Activated naive CD8-positive, alpha-beta T cell (primary cell): Measurements from ENCODE around the gene FBXL7.

ENCODE experiments used
- H3K27ac Mint-ChIP-seq: one replicate; pipeline ENCODE4 v1.8.0; 2021; ENCODE audit warnings: mixed read lengths
- H3K27me3 Mint-ChIP-seq: one replicate; pipeline ENCODE4 v1.8.0; 2021; ENCODE audit warnings: mixed read lengths
- H3K36me3 Mint-ChIP-seq: one replicate; pipeline ENCODE4 v1.8.0; 2021; ENCODE audit warnings: mixed read lengths
- H3K4me1 Mint-ChIP-seq: one replicate; pipeline ENCODE4 v1.8.0; 2021; ENCODE audit warnings: low read depth, mixed read lengths
- H3K4me3 Mint-ChIP-seq: one replicate; pipeline ENCODE4 v1.8.0; 2021; ENCODE audit warnings: mild to moderate bottlenecking, mixed read lengths
- H3K9me3 Mint-ChIP-seq: one replicate; pipeline ENCODE4 v1.8.0; 2021; ENCODE audit warnings: low read depth, mixed read lengths

FBXL7 gene

GRCh38 chr5:15489571-15490235 lies 10.3 kb upstream of the FBXL7 start:
- Mint-ChIP-seq H3K4me3 (no peak overlapping the region), H3K27me3 (no peaks in the 10 kb centered on the region), H3K4me1 (no peaks in the 10 kb centered on the region), H3K27ac (no peak overlapping the region), H3K36me3 (no peaks in the 10 kb centered on the region), H3K9me3 (no peaks in the 10 kb centered on the region)

DNA sequence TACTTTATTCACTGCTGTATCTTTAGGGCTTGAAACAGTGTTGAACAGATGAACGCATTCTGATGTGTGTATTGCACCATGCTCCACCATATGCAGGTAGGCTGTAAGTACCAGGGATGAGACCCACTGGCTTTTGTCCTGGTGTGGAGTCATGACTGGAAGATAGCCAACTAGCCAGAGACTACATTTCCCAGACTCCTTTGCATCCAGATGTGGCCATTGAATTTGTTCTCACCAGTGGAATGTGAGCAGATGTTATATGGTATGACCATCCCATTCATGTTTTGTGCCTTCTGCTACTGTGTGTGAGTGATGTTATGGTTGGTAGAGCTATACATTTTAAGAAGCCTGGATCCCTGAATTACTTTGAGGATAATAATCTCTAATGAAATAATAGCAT lies 7.4 kb upstream of the FBXL7 start:
- Mint-ChIP-seq H3K9me3 (no peaks in the 10 kb centered on the region), H3K27ac (no peak overlapping the region), H3K36me3 (no peaks in the 10 kb centered on the region), H3K27me3 (no peaks in the 10 kb centered on the region), H3K4me3 (no peak overlapping the region), H3K4me1 (no peaks in the 10 kb centered on the region)

GRCh38 chr5:15493501-15493900 lies 6.5 kb upstream of the FBXL7 start:
- Mint-ChIP-seq H3K4me1 (no peaks in the 10 kb centered on the region), H3K27ac (no peak overlapping the region), H3K36me3 (no peaks in the 10 kb centered on the region), H3K9me3 (no peaks in the 10 kb centered on the region), H3K27me3 (peaks cover 2% of the 10 kb centered on the region), H3K4me3 (no peak overlapping the region)

DNA sequence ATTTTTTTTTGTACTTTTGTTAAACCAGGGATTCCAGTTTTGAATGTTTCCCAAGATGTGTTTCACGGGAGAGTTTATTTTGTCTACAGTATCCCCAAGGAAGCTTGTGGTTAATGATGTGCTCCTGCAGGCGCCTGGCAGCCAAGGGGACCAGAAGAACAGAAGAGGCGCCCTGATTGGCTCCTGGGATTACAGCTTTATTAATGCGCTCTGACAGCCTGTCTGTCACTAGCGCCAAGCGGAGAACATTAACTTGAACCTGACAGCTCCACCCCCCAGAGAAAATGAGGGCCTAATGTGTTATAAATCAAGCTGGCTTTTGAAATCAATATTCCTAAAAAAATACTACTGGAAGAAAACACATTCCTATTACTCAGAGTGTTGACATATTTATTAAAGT lies 5.0 kb upstream of the FBXL7 start:
- Mint-ChIP-seq H3K9me3 (no peaks in the 10 kb centered on the region), H3K36me3 (no peaks in the 10 kb centered on the region), H3K4me3 (no peak overlapping the region), H3K27me3 (peaks cover 8% of the 10 kb centered on the region), H3K27ac (no peak overlapping the region), H3K4me1 (no peaks in the 10 kb centered on the region)

- Mint-ChIP-seq H3K36me3 (no peaks in the 10 kb centered on the region), H3K4me3 (no peak overlapping the region)
Observed at GRCh38 chr5:15496886-15497285, 3.1 kb upstream of the FBXL7 start.

GRCh38 chr5:15500325-15501001 lies 483 bp downstream of the FBXL7 start:
- Mint-ChIP-seq H3K36me3 (no peaks in the 10 kb centered on the region), H3K27me3 (peaks cover 15% of the 10 kb centered on the region), H3K27ac (no peak overlapping the region), H3K4me3 (no peak overlapping the region), H3K9me3 (no peaks in the 10 kb centered on the region), H3K4me1 (no peaks in the 10 kb centered on the region)

More at GRCh38 chr5:15496886-15497285, 3.1 kb upstream of the FBXL7 start:
- Mint-ChIP-seq H3K27ac (no peak overlapping the region), H3K27me3 (peaks cover 12% of the 10 kb centered on the region), H3K4me1 (no peaks in the 10 kb centered on the region), H3K9me3 (no peaks in the 10 kb centered on the region)

GRCh38 chr5:15501091-15501791 lies 1.3 kb downstream of the FBXL7 start:
- Mint-ChIP-seq H3K9me3 (no peaks in the 10 kb centered on the region), H3K36me3 (no peaks in the 10 kb centered on the region), H3K27ac (no peak overlapping the region), H3K27me3 (peaks cover 15% of the 10 kb centered on the region), H3K4me3 (no peak overlapping the region), H3K4me1 (no peaks in the 10 kb centered on the region)

DNA sequence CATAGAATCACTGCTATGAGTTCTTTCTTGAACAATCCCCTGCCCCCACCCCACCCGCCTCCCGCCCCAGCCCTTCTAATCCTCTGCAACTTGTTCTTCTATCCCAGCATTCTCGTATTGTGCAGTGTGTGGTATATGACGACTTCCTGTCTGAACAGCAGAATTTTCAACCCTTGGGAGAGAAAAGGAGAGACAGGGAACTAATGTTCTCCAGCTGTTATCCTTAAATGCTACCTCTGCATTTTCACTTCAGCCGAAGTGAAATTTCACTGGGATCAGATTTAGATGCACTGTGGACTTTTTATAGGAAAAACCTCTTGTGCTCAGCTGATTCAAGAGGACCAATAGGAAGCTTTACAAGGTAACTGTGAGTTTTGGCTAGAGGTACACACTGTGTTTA lies 2.2 kb downstream of the FBXL7 start:
- Mint-ChIP-seq H3K4me3 (no peak overlapping the region), H3K36me3 (no peaks in the 10 kb centered on the region), H3K4me1 (no peaks in the 10 kb centered on the region), H3K27me3 (peaks cover 15% of the 10 kb centered on the region), H3K27ac (no peak overlapping the region), H3K9me3 (no peaks in the 10 kb centered on the region)

GRCh38 chr5:15506146-15506545 lies 6.2 kb downstream of the FBXL7 start:
- Mint-ChIP-seq H3K9me3 (no peaks in the 10 kb centered on the region), H3K27ac (no peak overlapping the region), H3K36me3 (no peaks in the 10 kb centered on the region), H3K27me3 (peaks cover 3% of the 10 kb centered on the region), H3K4me3 (no peak overlapping the region), H3K4me1 (no peaks in the 10 kb centered on the region)

DNA sequence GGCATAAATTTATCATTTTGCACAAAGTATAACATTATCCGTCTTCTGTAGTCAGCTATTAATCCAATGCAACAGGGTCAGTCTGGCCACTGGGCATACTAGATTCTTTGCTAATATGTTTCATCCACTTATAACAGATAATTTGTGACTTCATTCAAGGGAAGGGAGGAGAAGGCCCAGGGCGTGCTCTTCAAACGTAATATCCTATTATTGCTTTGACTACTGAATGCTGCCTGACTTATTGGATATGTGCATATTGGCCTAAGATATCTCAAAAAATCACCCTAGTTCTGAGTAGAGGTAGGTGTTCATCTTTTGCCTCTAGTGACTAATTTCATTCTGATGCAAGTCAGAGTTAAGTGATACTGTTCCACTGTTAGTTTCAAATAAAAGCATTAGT lies 6.9 kb downstream of the FBXL7 start:
- H3K36me3 Mint-ChIP-seq = no peaks in the 10 kb centered on the region
- no peak overlapping the region for H3K27ac Mint-ChIP-seq
- no peak overlapping the region for H3K4me3 Mint-ChIP-seq
- no peaks in the 10 kb centered on the region for H3K4me1 Mint-ChIP-seq
- no peaks in the 10 kb centered on the region for H3K9me3 Mint-ChIP-seq
- H3K27me3 Mint-ChIP-seq = peaks cover 3% of the 10 kb centered on the region

GRCh38 chr5:15510092-15510491 lies 10.1 kb downstream of the FBXL7 start:
- H3K27ac Mint-ChIP-seq = no peak overlapping the region
- H3K9me3 Mint-ChIP-seq = no peaks in the 10 kb centered on the region
- no peak overlapping the region for H3K4me3 Mint-ChIP-seq
- H3K4me1 Mint-ChIP-seq = no peaks in the 10 kb centered on the region
- H3K36me3 Mint-ChIP-seq = no peaks in the 10 kb centered on the region
- H3K27me3 Mint-ChIP-seq = no peaks in the 10 kb centered on the region

DNA sequence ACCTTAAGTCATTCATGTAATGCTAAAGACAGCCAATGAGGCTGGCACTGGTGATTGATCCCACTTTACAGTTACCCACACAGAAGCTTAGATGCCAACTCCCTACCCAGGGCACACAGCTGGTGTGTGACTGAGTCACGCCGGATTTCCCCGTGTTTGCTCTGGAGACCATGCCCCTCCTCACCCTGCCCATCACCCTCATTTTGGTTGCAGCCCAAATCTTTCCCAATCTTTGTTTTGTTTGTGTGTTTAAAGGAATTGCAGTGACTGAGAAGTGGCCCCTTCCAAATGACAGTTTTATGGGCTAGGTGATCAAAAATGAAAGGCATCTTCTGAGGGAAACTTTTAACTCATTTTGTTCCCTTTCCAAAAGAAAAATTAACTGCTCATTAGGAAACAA lies 10.9 kb downstream of the FBXL7 start:
- Mint-ChIP-seq H3K4me3 (no peak overlapping the region), H3K36me3 (no peaks in the 10 kb centered on the region), H3K9me3 (no peaks in the 10 kb centered on the region)

GRCh38 chr5:15513431-15513830 lies 13.5 kb downstream of the FBXL7 start:
- H3K4me1 Mint-ChIP-seq = no peaks in the 10 kb centered on the region
- H3K9me3 Mint-ChIP-seq = no peaks in the 10 kb centered on the region
- H3K27me3 Mint-ChIP-seq = no peaks in the 10 kb centered on the region
- H3K36me3 Mint-ChIP-seq = no peaks in the 10 kb centered on the region
- no peak overlapping the region for H3K4me3 Mint-ChIP-seq
- no peak overlapping the region for H3K27ac Mint-ChIP-seq

More for the DNA sequence above, 10.9 kb downstream of the FBXL7 start:
- Mint-ChIP-seq H3K27me3 (no peaks in the 10 kb centered on the region), H3K27ac (no peak overlapping the region), H3K4me1 (no peaks in the 10 kb centered on the region)

- Mint-ChIP-seq H3K36me3 (no peaks in the 10 kb centered on the region), H3K27me3 (no peaks in the 10 kb centered on the region), H3K4me3 (no peak overlapping the region), H3K27ac (no peak overlapping the region), H3K4me1 (no peaks in the 10 kb centered on the region), H3K9me3 (no peaks in the 10 kb centered on the region)
Observed at GRCh38 chr5:15513911-15514310, 13.9 kb downstream of the FBXL7 start.

DNA sequence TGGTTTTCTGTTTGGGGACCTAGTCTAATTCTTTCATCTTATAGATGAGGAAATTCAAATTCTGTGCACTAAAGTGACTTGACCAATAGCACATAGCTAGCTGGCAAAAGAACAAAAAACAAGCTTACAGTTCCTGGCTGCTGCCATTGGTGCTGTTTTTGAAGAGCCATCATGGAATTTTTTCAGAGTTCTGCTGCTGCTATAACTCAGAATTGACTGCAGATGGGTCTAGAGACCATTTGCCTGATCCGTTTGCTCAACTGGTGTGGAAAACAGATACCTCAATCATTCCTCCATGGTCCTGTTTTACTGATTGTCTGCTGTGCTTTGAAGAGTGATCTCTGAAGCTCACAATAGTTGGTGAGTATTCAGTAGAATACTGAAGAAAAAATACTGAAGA lies 15.2 kb downstream of the FBXL7 start:
- H3K27ac Mint-ChIP-seq = no peak overlapping the region
- H3K36me3 Mint-ChIP-seq = no peaks in the 10 kb centered on the region
- H3K27me3 Mint-ChIP-seq = no peaks in the 10 kb centered on the region
- no peaks in the 10 kb centered on the region for H3K9me3 Mint-ChIP-seq
- H3K4me3 Mint-ChIP-seq = no peak overlapping the region
- no peaks in the 10 kb centered on the region for H3K4me1 Mint-ChIP-seq
